GM13976 (cell line): ENCODE data around the gene FOXO1.

Source experiments
- DNase-seq: peaks from one replicate; pipeline ENCODE4 v3.0.0; 2012; ENCODE audit warnings: low spot score
- in situ Hi-C: fragments of 300-500 bp; cut with MboI; formaldehyde crosslinking; loops from one replicate; pipeline ENCODE4 v1.12.0; 2022; ENCODE audit warnings: low sequenced_read_pairs, mixed read lengths, inconsistent platforms; ENCODE audit not compliant: unreplicated experiment
- TF ChIP-seq, protein P1 (sequence below): IDR thresholded peaks from 2 replicates; pipeline ENCODE4 v1.5.1; 2012; ENCODE audit warnings: borderline replicate concordance, mild to moderate bottlenecking; ENCODE audit not compliant: insufficient read depth; ENCODE audit errors: extremely low read depth, missing control alignments, control extremely low read depth

Gene FOXO1

DNA sequence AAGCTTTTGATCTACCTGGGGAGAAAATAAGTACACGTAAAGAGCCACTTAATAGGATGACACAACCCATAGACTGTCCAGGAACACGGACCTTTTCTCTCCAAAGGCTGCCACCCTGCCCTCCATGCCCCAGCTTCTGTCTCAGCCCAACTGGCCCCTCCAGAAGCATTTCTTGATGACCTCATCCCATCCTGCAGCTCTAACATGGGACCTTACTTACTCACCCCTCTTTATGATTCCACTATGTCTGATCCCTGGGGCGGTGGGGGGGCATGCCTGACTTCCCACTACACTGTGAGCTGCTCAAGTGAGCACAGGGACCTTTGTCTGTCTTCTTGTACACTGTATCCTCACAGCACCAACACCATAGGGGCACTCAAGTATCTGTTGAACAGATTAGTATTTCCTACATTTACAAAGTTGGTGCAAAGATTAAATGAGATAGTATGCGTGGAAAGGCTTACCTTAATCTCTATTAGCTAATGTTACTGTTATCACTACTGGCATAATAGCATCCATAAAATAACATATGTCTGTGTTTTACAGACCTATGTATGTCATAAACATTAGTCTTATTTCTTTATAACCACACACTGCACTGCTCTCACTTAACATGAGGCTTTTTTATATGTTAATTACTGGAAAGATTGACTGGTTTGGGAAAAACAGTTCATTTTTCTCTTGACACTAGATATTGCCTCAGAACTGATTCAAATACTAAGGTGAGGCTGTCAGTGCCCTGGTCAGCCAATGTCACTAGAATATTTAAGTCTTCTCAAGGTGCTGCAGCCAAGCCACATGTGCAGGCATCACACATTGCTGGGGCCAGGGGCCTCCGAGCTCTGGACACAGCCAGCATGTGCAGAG, 100.9 kb downstream of the FOXO1 start:
- DNase-seq = no peak
- TF ChIP-seq, protein P1, sequence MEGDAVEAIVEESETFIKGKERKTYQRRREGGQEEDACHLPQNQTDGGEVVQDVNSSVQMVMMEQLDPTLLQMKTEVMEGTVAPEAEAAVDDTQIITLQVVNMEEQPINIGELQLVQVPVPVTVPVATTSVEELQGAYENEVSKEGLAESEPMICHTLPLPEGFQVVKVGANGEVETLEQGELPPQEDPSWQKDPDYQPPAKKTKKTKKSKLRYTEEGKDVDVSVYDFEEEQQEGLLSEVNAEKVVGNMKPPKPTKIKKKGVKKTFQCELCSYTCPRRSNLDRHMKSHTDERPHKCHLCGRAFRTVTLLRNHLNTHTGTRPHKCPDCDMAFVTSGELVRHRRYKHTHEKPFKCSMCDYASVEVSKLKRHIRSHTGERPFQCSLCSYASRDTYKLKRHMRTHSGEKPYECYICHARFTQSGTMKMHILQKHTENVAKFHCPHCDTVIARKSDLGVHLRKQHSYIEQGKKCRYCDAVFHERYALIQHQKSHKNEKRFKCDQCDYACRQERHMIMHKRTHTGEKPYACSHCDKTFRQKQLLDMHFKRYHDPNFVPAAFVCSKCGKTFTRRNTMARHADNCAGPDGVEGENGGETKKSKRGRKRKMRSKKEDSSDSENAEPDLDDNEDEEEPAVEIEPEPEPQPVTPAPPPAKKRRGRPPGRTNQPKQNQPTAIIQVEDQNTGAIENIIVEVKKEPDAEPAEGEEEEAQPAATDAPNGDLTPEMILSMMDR = no peak
- in situ Hi-C loops = no loop called here

DNA sequence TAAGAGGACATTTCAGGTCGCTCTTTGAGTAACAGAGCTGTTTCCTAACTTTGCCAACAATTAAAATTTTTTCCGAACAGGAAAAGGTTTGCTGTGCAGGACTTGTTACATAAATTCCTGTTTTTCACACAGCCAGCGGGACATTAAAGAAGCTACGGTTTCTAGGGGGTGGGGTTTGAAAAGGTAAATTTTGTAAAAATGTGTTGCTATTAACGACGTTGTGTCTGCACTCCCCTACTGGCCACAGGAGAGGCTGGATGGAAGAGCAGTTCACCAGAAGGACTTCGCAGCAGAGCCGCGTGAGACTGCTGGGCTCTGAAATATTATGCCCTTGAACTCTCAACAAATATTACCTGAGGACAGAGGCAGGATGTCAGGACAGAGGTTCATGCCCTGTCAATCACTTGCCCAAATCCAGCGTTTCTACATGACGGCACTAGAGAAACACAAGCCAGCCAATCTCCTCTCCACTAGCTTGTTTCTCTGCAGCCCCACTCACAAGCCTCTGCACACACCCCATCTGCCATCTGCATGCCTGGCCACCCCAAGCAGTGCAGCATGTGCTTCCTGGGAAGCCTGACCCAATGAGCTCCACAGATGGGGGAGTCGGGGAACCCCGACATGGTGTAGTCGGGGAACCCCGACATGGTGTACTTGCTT, 102.0 kb downstream of the FOXO1 start:
- TF ChIP-seq, protein P1 = peak; percentile 17
- DNase-seq = peak; percentile 57
- in situ Hi-C loops = no loop called here

DNA sequence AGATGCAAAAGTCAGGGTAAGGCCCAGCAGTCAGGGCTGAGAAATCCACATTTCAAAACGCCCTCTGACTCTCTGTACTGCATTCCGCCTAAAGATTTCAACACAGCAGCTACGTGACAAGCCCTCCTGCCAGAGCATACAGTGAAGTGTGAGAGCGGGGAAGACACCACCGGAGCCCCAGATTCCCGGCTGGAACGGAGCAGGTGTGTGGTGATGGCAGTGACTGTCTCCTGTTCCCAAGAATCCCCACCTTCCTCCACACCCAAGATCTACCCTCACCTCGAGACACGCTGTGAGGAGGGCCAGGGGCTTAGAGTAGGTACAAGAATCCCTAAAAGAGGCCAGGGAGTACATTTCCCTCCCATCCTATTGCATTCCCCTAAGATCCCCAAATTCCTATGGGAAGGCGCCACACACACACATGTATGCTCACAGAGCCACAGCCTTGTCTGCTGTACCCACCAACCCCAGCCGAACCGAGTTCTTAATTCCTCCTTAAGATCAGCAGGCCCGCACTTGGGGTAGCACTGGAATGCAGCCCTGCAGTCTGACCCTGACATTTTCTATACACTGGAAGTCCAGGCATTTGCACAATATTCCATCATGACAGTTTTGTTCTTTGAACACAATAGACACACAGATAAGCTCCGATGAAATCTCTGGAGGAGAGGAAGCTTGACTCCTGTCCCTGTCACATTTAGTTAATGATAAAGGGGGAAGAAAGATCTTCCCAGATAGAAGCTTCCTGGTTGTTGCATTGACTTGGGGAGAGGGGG, 102.9 kb downstream of the FOXO1 start:
- no peak for DNase-seq
- in situ Hi-C loops = no loop called here
- TF ChIP-seq, protein P1 = no peak

DNA sequence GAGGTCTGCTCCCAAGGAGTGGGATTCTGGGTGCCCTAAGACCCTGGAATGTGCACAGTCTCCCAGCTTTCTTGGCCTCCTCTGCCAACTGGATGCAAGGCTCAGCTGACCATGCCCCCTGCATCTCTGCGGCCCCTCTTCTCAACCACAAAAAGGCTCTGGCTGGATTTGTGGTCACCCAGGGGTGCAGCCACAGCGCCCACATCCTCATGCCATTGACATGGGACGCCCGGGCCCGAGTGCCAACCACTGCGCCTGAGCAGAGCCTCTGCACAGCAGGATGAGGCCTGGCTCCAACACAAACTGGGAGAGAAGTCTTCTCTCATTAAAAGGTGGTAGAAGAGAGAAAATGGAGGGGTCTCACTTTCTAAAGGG, 103.5 kb downstream of the FOXO1 start:
- in situ Hi-C loops = no loop called here
- TF ChIP-seq, protein P1 = no peak
- DNase-seq = no peak

DNA sequence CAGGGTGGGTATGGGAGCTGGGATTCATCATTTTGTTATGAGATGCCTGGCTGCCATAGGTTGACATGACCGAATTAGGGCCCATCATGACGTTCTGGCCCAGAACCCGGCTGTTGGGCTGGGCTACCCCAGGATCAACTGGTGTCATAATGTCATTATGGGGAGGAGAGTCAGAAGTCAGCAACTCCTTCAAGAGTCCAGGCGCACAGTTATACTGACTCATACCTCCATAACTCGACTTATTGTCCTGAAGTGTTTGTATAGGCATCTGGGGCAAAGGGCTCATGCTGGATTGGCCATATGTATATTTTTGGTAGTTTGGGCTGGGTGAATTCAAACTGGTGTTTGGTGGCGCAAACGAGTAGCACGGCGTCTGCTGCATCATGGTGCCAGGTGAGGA, 106.5 kb downstream of the FOXO1 start:
- TF ChIP-seq, protein P1 = no peak
- in situ Hi-C loops = no loop called here
- no peak for DNase-seq

DNA sequence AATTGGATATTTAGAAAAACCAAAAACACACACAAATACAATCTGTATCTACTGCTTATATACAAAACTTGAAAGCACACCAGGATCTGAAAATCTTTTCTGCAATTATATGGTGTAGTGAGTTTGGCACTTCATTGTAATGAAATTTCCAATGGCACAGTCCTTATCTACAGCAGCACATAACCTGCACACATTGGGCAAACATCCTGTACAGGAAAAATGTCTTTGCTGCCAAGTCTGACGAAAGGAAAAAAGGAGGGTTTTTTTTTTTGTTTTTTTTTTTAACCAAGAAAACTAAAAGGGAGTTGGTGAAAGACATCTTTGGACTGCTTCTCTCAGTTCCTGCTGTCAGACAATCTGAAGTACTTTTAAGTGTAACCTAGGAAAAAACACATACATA, 107.8 kb downstream of the FOXO1 start:
- no peak for DNase-seq
- in situ Hi-C loops = no loop called here
- TF ChIP-seq, protein P1 = no peak
